OCI-LY3 (cell line): ENCODE measurements around the gene TMEM167A.

Experiments used
- H2AFZ ChIP-seq: fragments of 200-600, 300-600 bp; shearing (Covaris generic); 2 replicates; pipeline ENCODE4 v1.6.0; 2014; ENCODE audit warnings: antibody characterized with exemption, low read depth, low read length
- H3K27ac ChIP-seq: fragments of 200-600, 300-600 bp; sonication (generic); 2 replicates; pipeline ENCODE4 v1.5.1; 2014; ENCODE audit warnings: mild to moderate bottlenecking, low read length, moderate library complexity, mixed read lengths
- H3K27me3 ChIP-seq: fragments of 200-600, 300-600 bp; sonication (generic); 2 replicates; pipeline ENCODE4 v1.6.1; 2014; ENCODE audit warnings: low read depth, low read length, mixed read lengths
- H3K36me3 ChIP-seq: fragments of 200-600, 300-600 bp; sonication (generic); replicated peaks from 2 replicates; pipeline ENCODE3; 2014; ENCODE audit warnings: low read depth, low read length, mixed read lengths
- H3K4me1 ChIP-seq: fragments of 300-600, 200-600 bp; sonication (generic); 2 replicates; pipeline ENCODE4 v1.6.1; 2014; ENCODE audit warnings: low read length, mixed read lengths
- H3K4me2 ChIP-seq: fragments of 200-600, 300-600 bp; sonication (generic); 2 replicates; pipeline ENCODE4 v1.6.1; 2014; ENCODE audit warnings: low read length, mixed read lengths
- H3K4me3 ChIP-seq: fragments of 300-600, 200-600 bp; sonication (generic); 2 replicates; pipeline ENCODE4 v1.5.1; 2014; ENCODE audit warnings: antibody characterized with exemption, mild to moderate bottlenecking, low read length, moderate library complexity
- H3K79me2 ChIP-seq: fragments of 300-600, 200-600 bp; shearing (Covaris generic); 2 replicates; pipeline ENCODE4 v1.6.1; 2014; ENCODE audit warnings: mild to moderate bottlenecking, low read length, mixed read lengths
- H3K9ac ChIP-seq: fragments of 300-600, 200-600 bp; shearing (Covaris generic); 2 replicates; pipeline ENCODE4 v1.6.0; 2014; ENCODE audit warnings: mild to moderate bottlenecking, low read length, moderate library complexity
- H3K9me3 ChIP-seq: fragments of 200-600, 300-600 bp; shearing (Covaris generic); 2 replicates; pipeline ENCODE4 v1.6.1; 2014; ENCODE audit warnings: low read length, mixed read lengths; ENCODE audit not compliant: insufficient read depth
- H4K20me1 ChIP-seq: fragments of 200-600, 300-600 bp; sonication (generic); 2 replicates; pipeline ENCODE4 v1.6.1; 2016; ENCODE audit warnings: low read length, mixed read lengths; ENCODE audit not compliant: insufficient read depth
- CTCF ChIP-seq: fragments of 200-600, 300-600 bp; sonication (generic); IDR thresholded peaks from 2 replicates; pipeline ENCODE4 v1.5.1; 2014; ENCODE audit warnings: antibody characterized with exemption, low read length, low read depth
- EZH2phosphoT487 ChIP-seq: fragments of 200-600 bp; shearing (Covaris generic); IDR thresholded peaks from 2 replicates; pipeline ENCODE4 v1.6.1; 2018; ENCODE audit warnings: antibody characterized with exemption, mixed run types, low read depth

Gene TMEM167A

GRCh38 chr5:83050723-83051340, 26.4 kb downstream of the TMEM167A start:
- peaks cover 6% of the 10 kb centered on the region for H3K36me3 ChIP-seq

GRCh38 chr5:83049370-83049885, 27.8 kb downstream of the TMEM167A start:
- no peaks in the 10 kb centered on the region for H4K20me1 ChIP-seq
- H3K4me3 ChIP-seq = no peak overlapping the region
- peaks cover 6% of the 10 kb centered on the region for H3K36me3 ChIP-seq
- no peak overlapping the region for H2AFZ ChIP-seq
- H3K4me2 ChIP-seq = no peak overlapping the region
- H3K27ac ChIP-seq = no peak overlapping the region
- no peak overlapping the region for H3K9ac ChIP-seq
- no peaks in the 10 kb centered on the region for H3K79me2 ChIP-seq
- H3K27me3 ChIP-seq = no peaks in the 10 kb centered on the region
- TF ChIP-seq EZH2phosphoT487 = no peak
- TF ChIP-seq CTCF = no peak
- H3K4me1 ChIP-seq = no peaks in the 10 kb centered on the region
- no peaks in the 10 kb centered on the region for H3K9me3 ChIP-seq

More at GRCh38 chr5:83050723-83051340, 26.4 kb downstream of the TMEM167A start:
- Histone ChIP-seq H3K9ac (no peak overlapping the region), H4K20me1 (no peaks in the 10 kb centered on the region), H3K9me3 (no peaks in the 10 kb centered on the region), H3K4me1 (no peaks in the 10 kb centered on the region), H3K4me3 (no peak overlapping the region), H3K27me3 (no peaks in the 10 kb centered on the region), H3K4me2 (no peak overlapping the region), H3K79me2 (no peaks in the 10 kb centered on the region), H2AFZ (no peak overlapping the region), H3K27ac (no peak overlapping the region)
- TF ChIP-seq EZH2phosphoT487 = no peak

- peaks cover 6% of the 10 kb centered on the region for H3K36me3 ChIP-seq
- H3K4me2 ChIP-seq = no peak overlapping the region
- no peak for TF ChIP-seq CTCF
- no peak overlapping the region for H3K9ac ChIP-seq
- H3K4me3 ChIP-seq = no peak overlapping the region
- no peaks in the 10 kb centered on the region for H3K4me1 ChIP-seq
- H3K9me3 ChIP-seq = no peaks in the 10 kb centered on the region
- H3K27ac ChIP-seq = no peak overlapping the region
- H3K79me2 ChIP-seq = no peaks in the 10 kb centered on the region
- H4K20me1 ChIP-seq = no peaks in the 10 kb centered on the region
- H2AFZ ChIP-seq = no peak overlapping the region
- no peaks in the 10 kb centered on the region for H3K27me3 ChIP-seq
Measured at GRCh38 chr5:83048811-83049210, 28.4 kb downstream of the TMEM167A start.

GRCh38 chr5:83048277-83048676, 28.9 kb downstream of the TMEM167A start:
- H2AFZ ChIP-seq = no peak overlapping the region
- no peak overlapping the region for H3K9ac ChIP-seq
- TF ChIP-seq EZH2phosphoT487 = no peak
- no peak for TF ChIP-seq CTCF
- H3K4me1 ChIP-seq = no peaks in the 10 kb centered on the region
- H3K4me2 ChIP-seq = no peak overlapping the region
- peaks cover 6% of the 10 kb centered on the region for H3K36me3 ChIP-seq
- no peaks in the 10 kb centered on the region for H4K20me1 ChIP-seq
- no peaks in the 10 kb centered on the region for H3K9me3 ChIP-seq
- no peaks in the 10 kb centered on the region for H3K27me3 ChIP-seq
- no peak overlapping the region for H3K27ac ChIP-seq
- H3K4me3 ChIP-seq = no peak overlapping the region
- H3K79me2 ChIP-seq = no peaks in the 10 kb centered on the region

GRCh38 chr5:83044926-83045325, 32.3 kb downstream of the TMEM167A start:
- H3K27me3 ChIP-seq = no peaks in the 10 kb centered on the region
- no peak overlapping the region for H3K4me2 ChIP-seq

More at GRCh38 chr5:83044926-83045325, 32.3 kb downstream of the TMEM167A start:
- no peaks in the 10 kb centered on the region for H3K79me2 ChIP-seq
- H2AFZ ChIP-seq = no peak overlapping the region
- H4K20me1 ChIP-seq = no peaks in the 10 kb centered on the region
- H3K9me3 ChIP-seq = no peaks in the 10 kb centered on the region
- H3K4me1 ChIP-seq = no peaks in the 10 kb centered on the region
- H3K9ac ChIP-seq = no peak overlapping the region
- no peak for TF ChIP-seq CTCF
- no peak for TF ChIP-seq EZH2phosphoT487
- H3K36me3 ChIP-seq = no peaks in the 10 kb centered on the region
- no peak overlapping the region for H3K27ac ChIP-seq
- H3K4me3 ChIP-seq = no peak overlapping the region
